Activated T-cell treated with anti-CD3 and anti-CD28 coated beads, Interleukin-2, amount 50 U/mL, for 4 hours (primary cell): ENCODE measurements around the gene PIK3C3. TPM values are rescaled to one million over a fixed set of nuclear protein-coding genes. Genes with fewer than 3 reads are reported as not detected.
A peak's percentile ranks its signal among the peaks of the same experiment; 100 is the strongest.

ENCODE experiments used
- ATAC-seq, 2 donors: fragments of 200-7000 bp; cut with Tn5 transposase; one replicate each; pipeline ENCODE4 v1.10.0; 2021
- DNase-seq: peaks from one replicate; pipeline ENCODE4 v3.0.0-alpha.2; 2020
- H3K27me3 Mint-ChIP-seq: one replicate; pipeline ENCODE4 v1.8.0; 2021; ENCODE audit warnings: low read depth, mixed read lengths
- H3K36me3 Mint-ChIP-seq: one replicate; pipeline ENCODE4 v1.8.0; 2022; ENCODE audit warnings: mixed read lengths; ENCODE audit not compliant: insufficient read depth
- H3K4me1 Mint-ChIP-seq: one replicate; pipeline ENCODE4 v1.8.0; 2021; ENCODE audit warnings: low read depth, mixed read lengths
- H3K4me3 Mint-ChIP-seq: one replicate; pipeline ENCODE4 v1.8.0; 2021; ENCODE audit warnings: mild to moderate bottlenecking, moderate library complexity, mixed read lengths
- H3K9me3 Mint-ChIP-seq: one replicate; pipeline ENCODE4 v1.8.0; 2021; ENCODE audit warnings: mixed read lengths
- total RNA-seq, 3 donors: library from RNA; stranded (reverse); gene quantifications; one replicate each; pipeline ENCODE4 v1.2.1, GENCODE V29; 2021

PIK3C3 gene
- total RNA-seq, result 10 to 100 TPM; 34.9 to 37.3 (median 35.2) TPM

DNA sequence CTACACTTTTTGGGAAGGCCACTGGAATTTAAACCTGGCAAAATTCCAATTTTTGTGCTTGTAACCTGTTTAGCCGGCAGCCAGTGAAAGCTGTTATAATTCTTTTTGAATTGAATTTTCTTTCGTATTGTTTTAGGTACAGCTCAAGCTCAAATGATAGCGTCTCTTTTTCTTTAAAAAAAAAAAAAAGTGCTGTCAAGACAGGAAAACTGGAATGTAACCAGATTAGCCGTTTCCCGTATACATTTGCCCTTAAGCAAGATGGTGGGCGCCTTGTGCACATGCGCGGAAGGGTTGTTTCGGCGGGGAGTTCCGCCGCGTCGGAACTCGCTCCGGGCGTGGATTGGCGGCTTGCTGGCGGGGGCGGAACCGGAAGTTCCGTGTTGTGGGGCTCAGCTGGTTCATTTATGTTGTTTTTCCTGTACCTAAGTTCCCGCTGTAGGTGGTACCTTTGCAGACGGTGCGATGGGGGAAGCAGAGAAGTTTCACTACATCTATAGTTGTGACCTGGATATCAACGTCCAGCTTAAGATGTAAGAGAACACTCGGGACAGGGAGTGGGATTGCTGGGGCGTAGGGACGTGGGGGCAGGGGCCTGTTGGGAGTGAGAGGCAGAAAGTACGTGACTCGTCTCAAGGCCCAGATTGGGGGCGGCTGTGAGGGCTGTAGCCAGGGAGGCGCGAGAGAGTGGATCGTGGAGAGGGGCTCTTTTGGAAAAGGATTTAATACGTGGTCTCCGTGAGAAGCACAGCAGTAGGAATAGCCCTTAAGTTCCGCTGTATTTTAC, at the start of gene PIK3C3:
Gene PIK3C3, plus strand, starts transcription at position 408 of the 787 bp plus-strand sequence. Its CDS starts 58 bp downstream, at position 466.
- ATAC-seq, result peak; percentile 94 to 95
- peaks cover 5% of the 10 kb centered on the region for H3K27me3 Mint-ChIP-seq

GRCh38 chr18:41905786-41906527, 49.1 kb upstream of the PIK3C3 start:
- H3K4me3 Mint-ChIP-seq, result no peak overlapping the region
- no peaks in the 10 kb centered on the region for H3K36me3 Mint-ChIP-seq
- no peaks in the 10 kb centered on the region for H3K27me3 Mint-ChIP-seq
- DNase-seq (no peak), ATAC-seq (peak in 1 of 2 donors; percentile 57)
- H3K9me3 Mint-ChIP-seq, result no peaks in the 10 kb centered on the region
- peaks cover 18% of the 10 kb centered on the region for H3K4me1 Mint-ChIP-seq

More for the DNA sequence above, at the start of gene PIK3C3:
- H3K9me3 Mint-ChIP-seq, result no peaks in the 10 kb centered on the region
- H3K4me1 Mint-ChIP-seq, result peaks cover 35% of the 10 kb centered on the region
- H3K4me3 Mint-ChIP-seq, result peak within 1 kb of the TSS; percentile 100
- H3K36me3 Mint-ChIP-seq, result peaks cover 17% of the 10 kb centered on the region
- DNase-seq, result peak; percentile 96

- no peak for DNase-seq
- peak; percentile 90 to 92 for ATAC-seq
- H3K27me3 Mint-ChIP-seq, result no peaks in the 10 kb centered on the region
- no peak overlapping the region for H3K4me3 Mint-ChIP-seq
- H3K4me1 Mint-ChIP-seq, result peaks cover 18% of the 10 kb centered on the region
- H3K9me3 Mint-ChIP-seq, result no peaks in the 10 kb centered on the region
- no peaks in the 10 kb centered on the region for H3K36me3 Mint-ChIP-seq
These were observed 48.4 kb upstream of the PIK3C3 start for GRCh38 chr18:41906528-41907146.

GRCh38 chr18:41917181-41917580, 37.9 kb upstream of the PIK3C3 start:
- H3K4me1 Mint-ChIP-seq, result no peaks in the 10 kb centered on the region
- no peaks in the 10 kb centered on the region for H3K36me3 Mint-ChIP-seq
- H3K27me3 Mint-ChIP-seq, result peaks cover 17% of the 10 kb centered on the region
- no peaks in the 10 kb centered on the region for H3K9me3 Mint-ChIP-seq
- DNase-seq (no peak), ATAC-seq (no peak)
- H3K4me3 Mint-ChIP-seq, result no peak overlapping the region

- Mint-ChIP-seq H3K4me1 (no peaks in the 10 kb centered on the region), H3K36me3 (no peaks in the 10 kb centered on the region), H3K27me3 (peaks cover 12% of the 10 kb centered on the region), H3K9me3 (no peaks in the 10 kb centered on the region), H3K4me3 (no peak overlapping the region)
- ATAC-seq, result no peak
- no peak for DNase-seq
These were observed 33.3 kb upstream of the PIK3C3 start for GRCh38 chr18:41921770-41922169.

- DNase-seq (no peak), ATAC-seq (no peak)
- no peak overlapping the region for H3K4me3 Mint-ChIP-seq
- no peaks in the 10 kb centered on the region for H3K36me3 Mint-ChIP-seq
- H3K9me3 Mint-ChIP-seq, result no peaks in the 10 kb centered on the region
- peaks cover 8% of the 10 kb centered on the region for H3K27me3 Mint-ChIP-seq
- no peaks in the 10 kb centered on the region for H3K4me1 Mint-ChIP-seq
These were observed 32.9 kb upstream of the PIK3C3 start for GRCh38 chr18:41922176-41922575.

GRCh38 chr18:41922841-41923240, 32.2 kb upstream of the PIK3C3 start:
- no peak for DNase-seq
- H3K4me1 Mint-ChIP-seq, result no peaks in the 10 kb centered on the region
- H3K9me3 Mint-ChIP-seq, result no peaks in the 10 kb centered on the region

GRCh38 chr18:41923446-41923845, 31.6 kb upstream of the PIK3C3 start:
- DNase-seq, result no peak

More at GRCh38 chr18:41922841-41923240, 32.2 kb upstream of the PIK3C3 start:
- peaks cover 7% of the 10 kb centered on the region for H3K27me3 Mint-ChIP-seq
- no peak overlapping the region for H3K4me3 Mint-ChIP-seq
- no peaks in the 10 kb centered on the region for H3K36me3 Mint-ChIP-seq
- no peak for ATAC-seq

DNA sequence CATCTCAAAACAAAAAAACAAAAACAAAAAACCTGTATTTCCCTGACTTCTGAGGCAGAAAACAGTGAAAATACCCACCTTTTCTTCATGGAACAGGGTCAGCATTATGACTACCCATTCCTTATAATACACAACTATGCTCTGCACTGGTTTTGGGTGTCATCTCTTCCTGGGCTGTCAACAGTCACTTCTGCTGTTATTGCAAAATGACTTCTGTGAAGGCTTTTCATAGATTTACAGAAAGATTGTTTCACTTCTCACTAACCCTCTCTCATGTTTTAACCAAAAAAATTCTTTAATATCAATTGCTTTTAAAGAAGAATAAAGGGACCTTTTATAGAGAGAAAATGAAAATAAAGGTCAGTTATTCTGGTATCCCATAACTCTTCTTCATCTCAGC, 26.5 kb upstream of the PIK3C3 start:
- ATAC-seq, result no peak

More at GRCh38 chr18:41923446-41923845, 31.6 kb upstream of the PIK3C3 start:
- no peak for ATAC-seq
- no peaks in the 10 kb centered on the region for H3K36me3 Mint-ChIP-seq
- H3K4me1 Mint-ChIP-seq, result no peaks in the 10 kb centered on the region
- H3K27me3 Mint-ChIP-seq, result peaks cover 7% of the 10 kb centered on the region
- H3K4me3 Mint-ChIP-seq, result no peak overlapping the region
- no peaks in the 10 kb centered on the region for H3K9me3 Mint-ChIP-seq

DNA sequence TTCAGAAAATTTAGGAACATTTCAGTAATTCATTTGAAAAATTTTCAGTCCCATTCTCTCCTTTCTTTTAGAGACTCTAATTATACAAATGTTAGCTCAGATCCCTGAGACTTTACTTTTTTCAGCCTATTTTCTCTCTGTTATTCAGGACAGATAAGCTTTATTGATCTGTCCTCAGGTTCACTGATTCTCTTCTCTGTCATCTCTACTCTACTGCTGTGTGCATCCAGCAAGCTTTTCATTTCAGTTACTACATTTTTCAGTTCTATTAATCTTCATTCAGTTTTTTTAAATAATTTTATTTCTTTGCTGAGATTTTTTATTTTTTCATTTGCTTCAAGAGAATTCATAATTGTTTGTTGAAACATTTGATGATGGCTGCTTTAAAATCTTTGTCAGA, 22.1 kb upstream of the PIK3C3 start:
- no peak for ATAC-seq
- peaks cover 9% of the 10 kb centered on the region for H3K4me1 Mint-ChIP-seq

More for the DNA sequence above, 26.5 kb upstream of the PIK3C3 start:
- Mint-ChIP-seq H3K27me3 (no peaks in the 10 kb centered on the region), H3K4me1 (no peaks in the 10 kb centered on the region), H3K9me3 (peaks cover 7% of the 10 kb centered on the region), H3K4me3 (no peak overlapping the region), H3K36me3 (no peaks in the 10 kb centered on the region)
- DNase-seq, result no peak

DNA sequence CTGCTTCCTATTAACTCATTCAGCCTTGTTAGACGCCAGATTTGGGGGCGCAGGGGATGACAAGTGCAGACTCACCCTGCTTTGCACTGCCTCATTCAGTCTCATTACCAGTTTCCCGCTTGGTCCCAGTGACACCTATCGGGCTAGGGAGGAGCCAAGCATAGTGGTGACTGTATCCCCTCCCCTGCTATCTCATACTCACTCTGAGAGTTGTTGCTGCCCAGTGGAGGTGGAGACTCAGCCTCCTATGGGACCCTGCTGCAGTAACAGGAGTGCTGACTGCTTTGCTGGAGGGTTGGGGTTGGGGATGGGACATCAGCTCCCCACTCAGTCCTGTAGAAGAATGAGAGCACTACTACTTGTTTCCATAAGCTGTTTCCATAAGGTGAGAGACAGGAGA, 21.3 kb upstream of the PIK3C3 start:
- peaks cover 5% of the 10 kb centered on the region for H3K27me3 Mint-ChIP-seq
- ATAC-seq (no peak), DNase-seq (no peak)
- H3K4me3 Mint-ChIP-seq, result no peak overlapping the region
- H3K4me1 Mint-ChIP-seq, result peaks cover 9% of the 10 kb centered on the region
- peaks cover 7% of the 10 kb centered on the region for H3K9me3 Mint-ChIP-seq
- H3K36me3 Mint-ChIP-seq, result no peaks in the 10 kb centered on the region

More for the DNA sequence above, 22.1 kb upstream of the PIK3C3 start:
- peaks cover 5% of the 10 kb centered on the region for H3K27me3 Mint-ChIP-seq
- H3K9me3 Mint-ChIP-seq, result peaks cover 7% of the 10 kb centered on the region
- H3K36me3 Mint-ChIP-seq, result no peaks in the 10 kb centered on the region
- DNase-seq, result no peak
- no peak overlapping the region for H3K4me3 Mint-ChIP-seq

GRCh38 chr18:41936471-41937134, 18.4 kb upstream of the PIK3C3 start:
- peaks cover 7% of the 10 kb centered on the region for H3K9me3 Mint-ChIP-seq
- DNase-seq (no peak), ATAC-seq (no peak)
- peaks cover 11% of the 10 kb centered on the region for H3K27me3 Mint-ChIP-seq
- no peak overlapping the region for H3K4me3 Mint-ChIP-seq
- peaks cover 9% of the 10 kb centered on the region for H3K4me1 Mint-ChIP-seq
- H3K36me3 Mint-ChIP-seq, result no peaks in the 10 kb centered on the region

- DNase-seq (no peak), ATAC-seq (no peak)
- peaks cover 9% of the 10 kb centered on the region for H3K4me1 Mint-ChIP-seq
- peaks cover under 1% of the 10 kb centered on the region for H3K9me3 Mint-ChIP-seq
- no peaks in the 10 kb centered on the region for H3K36me3 Mint-ChIP-seq
- H3K4me3 Mint-ChIP-seq, result no peak overlapping the region
- peaks cover 17% of the 10 kb centered on the region for H3K27me3 Mint-ChIP-seq
These were observed 16.6 kb upstream of the PIK3C3 start for GRCh38 chr18:41938445-41938844.

GRCh38 chr18:41939326-41939725, 15.7 kb upstream of the PIK3C3 start:
- Mint-ChIP-seq H3K9me3 (no peaks in the 10 kb centered on the region), H3K36me3 (no peaks in the 10 kb centered on the region), H3K27me3 (peaks cover 23% of the 10 kb centered on the region), H3K4me1 (peaks cover 9% of the 10 kb centered on the region), H3K4me3 (no peak overlapping the region)
- DNase-seq (no peak), ATAC-seq (no peak)
